GM12801 (cell line): ENCODE measurements around the gene PCP4.

Experiments
- TF ChIP-seq, protein P1 (sequence below): IDR thresholded peaks from one replicate; pipeline ENCODE4 v1.5.1; 2011; ENCODE audit warnings: control low read depth; ENCODE audit not compliant: insufficient read length; ENCODE audit errors: extremely low read depth

Gene PCP4

DNA sequence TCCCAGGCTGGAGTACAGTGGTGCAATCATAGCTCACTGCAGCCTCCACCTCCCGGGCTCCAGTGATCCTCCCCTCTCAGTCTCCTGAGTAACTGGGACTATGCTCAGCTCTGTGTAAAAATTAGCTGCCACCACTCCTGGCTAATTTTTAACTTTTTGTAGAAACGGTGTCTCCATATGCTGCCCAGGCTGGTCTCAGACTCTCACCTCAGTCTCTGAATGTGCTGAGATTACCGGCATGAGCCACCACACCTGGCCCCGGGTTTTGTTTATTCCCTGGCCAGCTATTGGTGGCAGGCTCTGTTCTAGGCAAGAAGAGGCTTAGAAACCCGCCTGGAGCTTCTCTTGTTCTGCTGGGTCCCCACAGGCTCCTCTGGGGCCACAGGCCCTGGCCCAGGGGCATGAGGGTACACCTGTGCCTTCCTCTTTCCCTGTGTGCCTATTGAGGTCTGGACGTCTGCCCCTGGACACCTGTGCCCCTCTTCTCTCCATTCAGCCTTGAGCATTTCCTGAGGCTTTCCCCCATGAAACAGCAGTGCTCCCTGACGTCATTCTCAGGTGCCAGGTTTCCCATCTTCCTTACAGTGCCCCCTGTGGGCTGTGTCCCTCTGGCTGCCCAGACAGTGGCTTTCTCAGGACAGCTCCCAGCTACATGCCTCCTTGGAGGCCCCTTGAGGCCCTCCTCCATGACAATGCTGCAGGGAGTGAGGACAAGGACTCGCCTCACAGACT is 57.5 kb downstream of the PCP4 start:
- TF ChIP-seq, protein P1, sequence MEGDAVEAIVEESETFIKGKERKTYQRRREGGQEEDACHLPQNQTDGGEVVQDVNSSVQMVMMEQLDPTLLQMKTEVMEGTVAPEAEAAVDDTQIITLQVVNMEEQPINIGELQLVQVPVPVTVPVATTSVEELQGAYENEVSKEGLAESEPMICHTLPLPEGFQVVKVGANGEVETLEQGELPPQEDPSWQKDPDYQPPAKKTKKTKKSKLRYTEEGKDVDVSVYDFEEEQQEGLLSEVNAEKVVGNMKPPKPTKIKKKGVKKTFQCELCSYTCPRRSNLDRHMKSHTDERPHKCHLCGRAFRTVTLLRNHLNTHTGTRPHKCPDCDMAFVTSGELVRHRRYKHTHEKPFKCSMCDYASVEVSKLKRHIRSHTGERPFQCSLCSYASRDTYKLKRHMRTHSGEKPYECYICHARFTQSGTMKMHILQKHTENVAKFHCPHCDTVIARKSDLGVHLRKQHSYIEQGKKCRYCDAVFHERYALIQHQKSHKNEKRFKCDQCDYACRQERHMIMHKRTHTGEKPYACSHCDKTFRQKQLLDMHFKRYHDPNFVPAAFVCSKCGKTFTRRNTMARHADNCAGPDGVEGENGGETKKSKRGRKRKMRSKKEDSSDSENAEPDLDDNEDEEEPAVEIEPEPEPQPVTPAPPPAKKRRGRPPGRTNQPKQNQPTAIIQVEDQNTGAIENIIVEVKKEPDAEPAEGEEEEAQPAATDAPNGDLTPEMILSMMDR = no peak

DNA sequence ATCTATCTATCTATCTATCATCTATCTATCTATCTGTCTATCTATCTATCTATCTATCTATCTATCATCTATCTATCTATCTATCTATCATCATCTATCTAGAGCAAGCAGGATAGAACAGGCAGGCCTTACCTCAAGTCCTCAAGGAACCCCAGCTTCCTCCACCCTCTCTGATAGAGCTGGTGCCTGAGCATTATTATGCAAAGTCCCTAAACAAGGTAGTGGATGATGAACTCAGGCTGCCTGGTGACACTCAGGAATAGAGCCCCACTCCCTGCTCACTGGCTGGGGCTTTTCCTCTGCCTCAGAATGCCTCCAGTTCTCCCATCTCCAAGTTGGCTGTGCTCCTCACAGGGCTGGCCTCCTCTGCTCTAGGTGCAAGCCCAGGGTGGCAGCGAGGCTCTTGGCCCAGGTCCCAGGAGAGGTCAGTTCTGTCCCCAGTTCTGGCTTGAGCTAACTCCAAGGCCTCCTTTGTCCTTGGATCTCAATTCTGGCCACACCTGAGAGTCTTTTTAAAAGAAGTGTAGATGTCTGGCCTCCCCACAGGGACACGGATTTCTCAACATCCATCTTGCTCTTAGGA is 60.2 kb downstream of the PCP4 start:
- TF ChIP-seq, protein P1 = no peak

DNA sequence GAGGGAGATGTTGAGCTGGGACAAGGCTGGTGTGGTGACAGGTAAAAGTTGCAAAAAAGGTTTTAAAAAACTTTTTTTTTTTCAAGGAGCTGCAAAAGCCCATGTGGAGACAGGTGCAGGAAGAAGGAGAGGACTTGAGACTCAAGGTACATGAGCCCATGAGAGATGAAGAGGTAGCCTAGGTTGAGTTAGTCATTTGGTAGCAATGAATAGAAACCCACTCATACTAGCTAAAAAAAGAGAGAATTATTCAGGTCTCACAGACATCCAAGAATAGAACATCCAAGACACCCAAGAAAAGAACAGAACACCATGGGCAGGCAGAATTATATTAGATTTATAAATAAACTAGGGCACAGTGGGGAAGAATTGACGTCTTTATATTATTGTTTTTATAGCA is 65.1 kb downstream of the PCP4 start:
- TF ChIP-seq, protein P1 = no peak

DNA sequence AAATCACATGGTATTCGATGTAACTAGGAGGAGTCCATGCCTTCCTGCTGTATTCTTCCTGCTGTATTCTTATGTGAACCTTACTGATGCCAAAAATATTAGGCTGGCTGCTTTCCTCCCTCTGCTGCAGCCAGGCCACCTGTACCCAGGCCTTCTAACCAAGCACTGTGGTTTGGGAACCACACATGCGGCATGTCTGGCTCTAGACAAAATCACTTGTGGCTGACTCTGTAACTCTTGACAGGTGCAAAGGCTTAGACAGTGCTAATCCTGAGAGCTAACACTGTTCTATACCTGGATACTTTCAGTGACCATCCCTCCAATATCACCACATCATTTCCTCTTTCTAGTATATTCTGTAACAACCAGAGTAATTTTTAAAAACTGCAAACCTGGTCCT is 67.7 kb downstream of the PCP4 start:
- TF ChIP-seq, protein P1 = no peak

DNA sequence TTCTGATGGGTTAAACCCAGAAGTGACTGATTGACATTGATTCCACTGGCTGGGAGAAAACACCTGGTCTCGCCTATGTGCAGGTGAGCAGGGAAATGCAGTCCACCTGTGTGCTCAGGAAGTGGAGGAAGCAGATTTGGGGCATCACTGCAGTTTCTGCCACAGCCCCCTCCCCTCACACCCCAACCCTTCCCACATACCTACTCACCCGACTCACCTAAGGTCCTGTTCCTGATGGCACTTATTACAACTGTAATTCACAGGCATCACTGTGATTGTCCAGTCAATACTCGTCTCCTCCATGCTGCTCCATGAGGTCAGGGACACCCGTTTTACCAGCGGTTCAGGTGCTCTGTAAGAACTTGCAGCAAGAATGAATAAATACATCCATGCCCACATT is 68.5 kb downstream of the PCP4 start:
- TF ChIP-seq, protein P1 = no peak

DNA sequence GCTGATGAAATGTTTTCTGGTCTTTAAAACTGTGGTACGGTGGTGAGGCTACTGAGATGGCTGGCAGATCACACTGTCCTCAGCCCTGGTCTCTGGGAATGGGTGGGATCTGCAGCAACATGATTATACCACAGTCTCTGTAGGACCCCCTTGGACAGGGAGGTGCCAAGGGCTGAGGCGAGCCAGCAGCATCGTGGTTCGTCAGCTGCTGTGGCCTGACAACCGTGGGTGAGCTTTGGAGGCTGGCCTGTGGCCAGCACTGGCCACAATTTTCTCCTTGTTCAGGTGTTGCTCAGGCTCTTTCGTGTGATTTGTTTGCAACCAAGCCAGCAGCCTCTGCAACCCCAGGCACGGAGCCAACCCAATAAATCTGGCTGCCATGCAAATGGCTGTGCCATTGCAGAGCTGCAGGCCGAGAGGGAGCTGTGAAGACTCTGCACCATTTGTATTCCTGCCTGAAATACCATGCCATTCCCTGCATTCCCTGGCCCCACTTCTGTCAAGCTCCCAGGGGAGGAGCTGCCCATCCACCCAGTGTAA is 70.9 kb downstream of the PCP4 start:
- TF ChIP-seq, protein P1 = no peak

DNA sequence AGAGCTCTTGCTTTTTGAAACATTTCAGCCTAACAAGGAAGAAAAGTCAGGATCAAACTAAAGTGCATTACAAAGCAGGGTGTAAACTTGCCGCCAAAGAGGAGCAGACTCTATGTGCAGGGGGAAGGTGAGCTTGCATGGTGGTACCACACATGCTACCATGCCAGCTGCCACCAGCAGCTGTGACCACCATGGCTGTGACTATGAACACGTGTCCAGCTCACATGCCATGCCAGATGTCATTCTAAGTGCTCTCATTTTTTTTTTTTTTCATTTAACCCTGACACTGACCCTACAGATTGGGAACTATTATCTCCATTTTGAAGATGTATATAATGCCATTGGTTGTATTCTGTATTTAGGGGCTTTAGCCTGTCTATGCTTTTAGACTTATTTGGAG is 79.0 kb downstream of the PCP4 start:
- TF ChIP-seq, protein P1 = no peak
